ENCODE measurements around the gene HTRA2.
"Not testable (repeated sequence)": the region's sequence is repeated elsewhere in the genome, so short reads cannot be mapped to it uniquely, and the experiment has no call there.

HTRA2 gene
- long read RNA-seq, donor 1, transcript HTRA2-201 (8 exons, 2,370 nt) = major isoform, 10 of 15 reads
- long read RNA-seq, donor 1, partial matches to known transcripts = 0 of 15 reads
- long read RNA-seq, donor 1, other reads (novel, unspliced or antisense) = 0 of 15 reads
- long read RNA-seq, donor 2, transcript HTRA2-201 (8 exons, 2,370 nt) = major isoform, 6 of 19 reads
- long read RNA-seq, donor 2, partial matches to known transcripts = 12 of 19 reads
- long read RNA-seq, donor 2, other reads (novel, unspliced or antisense) = 0 of 19 reads
- long read RNA-seq, donor 3, partial matches to known transcripts = 0 of 4 reads
- long read RNA-seq, donor 3, other reads (novel, unspliced or antisense) = 0 of 4 reads
- long read RNA-seq, donor 4, transcript HTRA2-201 (8 exons, 2,370 nt) = major isoform, 14 of 25 reads
- long read RNA-seq, donor 4, partial matches to known transcripts = 11 of 25 reads
- long read RNA-seq, donor 4, other reads (novel, unspliced or antisense) = 0 of 25 reads
- long read RNA-seq, donor 5, transcript HTRA2-201 (8 exons, 2,370 nt) = major isoform, 10 of 28 reads
- long read RNA-seq, donor 5, partial matches to known transcripts = 17 of 28 reads
- long read RNA-seq, donor 5, other reads (novel, unspliced or antisense) = 0 of 28 reads
- long read RNA-seq, donor 6, transcript HTRA2-201 (8 exons, 2,370 nt) = major isoform, 10 of 16 reads
- long read RNA-seq, donor 6, partial matches to known transcripts = 0 of 16 reads
- long read RNA-seq, donor 6, other reads (novel, unspliced or antisense) = 6 of 16 reads
- long read RNA-seq, donor 7, transcript HTRA2-201 (8 exons, 2,370 nt) = major isoform, 11 of 23 reads
- long read RNA-seq, donor 7, partial matches to known transcripts = 10 of 23 reads
- long read RNA-seq, donor 7, other reads (novel, unspliced or antisense) = 0 of 23 reads
- long read RNA-seq, donor 8, transcript HTRA2-201 (8 exons, 2,370 nt) = major isoform, 11 of 135 reads
- long read RNA-seq, donor 8, partial matches to known transcripts = 116 of 135 reads
- long read RNA-seq, donor 8, other reads (novel, unspliced or antisense) = 6 of 135 reads

- DNase-seq = peak; percentile 95
Measured at GRCh38 chr2:74529357-74530238, at the start of gene HTRA2, which contains the start of gene AUP1. HTRA2 (plus strand) TSS chr2:74529933; CDS start chr2:74530007, 74 bp downstream. AUP1 (minus strand) TSS chr2:74529706; CDS start chr2:74529629, 77 bp downstream.

- DNase-seq = no peak
Measured at GRCh38 chr2:74481431-74481830, 48.3 kb upstream of the HTRA2 start.

- peak; percentile 94 for DNase-seq
Measured at GRCh38 chr2:74481961-74482800, 47.6 kb upstream of the HTRA2 start.

- DNase-seq = peak; percentile 99
Measured at GRCh38 chr2:74482801-74483674, 46.7 kb upstream of the HTRA2 start, which contains the start of the genes CCDC142 and TTC31. CCDC142 (minus strand) TSS chr2:74482998; CDS start chr2:74482837, 161 bp downstream. TTC31 (plus strand) TSS chr2:74483081; CDS start chr2:74483096, 15 bp downstream.

- not testable (repeated sequence) for DNase-seq
Measured at GRCh38 chr2:74483675-74484164, 46.0 kb upstream of the HTRA2 start.

- no peak for DNase-seq
Measured at GRCh38 chr2:74486141-74486540, 43.6 kb upstream of the HTRA2 start.

- DNase-seq = no peak
Measured at GRCh38 chr2:74488643-74489481, 40.9 kb upstream of the HTRA2 start.

- no peak for DNase-seq
Measured at GRCh38 chr2:74489906-74490305, 39.8 kb upstream of the HTRA2 start.

- DNase-seq = no peak
Measured at GRCh38 chr2:74491648-74492544, 37.8 kb upstream of the HTRA2 start.

GRCh38 chr2:74493546-74493945 lies 36.2 kb upstream of the HTRA2 start:
- DNase-seq = no peak

- no peak for DNase-seq
Measured at GRCh38 chr2:74495440-74495839, 34.3 kb upstream of the HTRA2 start.

GRCh38 chr2:74496997-74497776 lies 32.5 kb upstream of the HTRA2 start:
- no peak for DNase-seq

GRCh38 chr2:74497777-74498499 lies 31.8 kb upstream of the HTRA2 start:
- DNase-seq = peak; percentile 71

GRCh38 chr2:74498500-74499266 lies 31.1 kb upstream of the HTRA2 start:
- peak; percentile 79 for DNase-seq

Data from right kidney (tissue), 9 donors.